Cardiac septum (tissue), 1 donor: ENCODE data around the gene KIAA0753. TPM values are rescaled to one million over a fixed set of nuclear protein-coding genes. Genes with fewer than 3 reads are reported as not detected.
A peak's percentile ranks its signal among the peaks of the same experiment; 100 is the strongest.

Experiments
- DNase-seq: peaks from one replicate; pipeline ENCODE4 v3.0.0-alpha.2; 2020; ENCODE audit warnings: low spot score
- intact Hi-C: fragments of 100-400 bp; cut with DNase I; formaldehyde crosslinking; loops from one replicate; pipeline ENCODE4 v1.14.0; 2022
- total RNA-seq: library from RNA; stranded (reverse); fragmentation: NEBNext Ultra II Directional; extraction: Animal tissue kit (Norgen Biotek cat#: 25700); gene quantifications from one replicate; pipeline ENCODE4 v1.2.1, GENCODE V29; 2021
- donor health status: DM: no; HTN: no; CAD: no.

KIAA0753 gene
- total RNA-seq, 1 donor from 2014 or later: 7.8 TPM

DNA sequence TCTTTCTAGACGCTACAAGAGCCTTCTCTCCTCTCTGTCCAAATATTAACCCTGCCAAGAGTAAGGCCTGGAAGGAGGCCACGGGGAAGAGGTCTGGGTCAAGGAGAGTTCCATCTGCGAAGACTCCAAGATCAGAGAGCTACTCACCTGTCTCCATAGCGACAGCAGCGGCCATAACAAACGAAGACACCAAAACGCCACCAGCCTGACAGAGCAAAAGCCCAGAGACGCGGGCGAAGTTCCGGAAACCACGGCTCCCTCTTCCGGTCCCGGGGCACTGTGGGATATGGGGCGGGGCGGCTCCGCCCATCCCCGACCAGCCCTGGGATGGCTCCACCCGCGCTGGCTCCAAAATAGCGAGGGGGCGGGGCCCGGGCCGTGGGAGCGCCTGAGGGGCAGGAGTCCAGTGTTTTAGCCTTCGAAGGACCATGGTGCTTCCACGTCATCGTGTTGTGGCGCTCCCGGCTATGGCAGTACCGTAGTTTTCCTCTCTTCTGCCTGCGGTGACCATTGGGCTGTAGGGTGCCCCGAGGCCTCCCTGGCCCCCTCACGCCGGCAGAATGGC, 10.9 kb upstream of the KIAA0753 start, which contains the start of the genes C17orf100 and MED31:
Gene C17orf100 (plus strand): TSS at position 409 of the 565 bp plus-strand sequence. CDS start 152 bp downstream, at position 561.
Gene MED31 (minus strand): TSS at position 252 of the 565 bp plus-strand sequence. CDS start 77 bp downstream, at position 175.
- intact Hi-C loops: loop anchor here (1.0 to 5.0 kb wide), 2 partner anchors 11 to 361 kb away; partner anchors contain the start of genes KIAA0753 and RNASEK
- peak; percentile 99 for DNase-seq

DNA sequence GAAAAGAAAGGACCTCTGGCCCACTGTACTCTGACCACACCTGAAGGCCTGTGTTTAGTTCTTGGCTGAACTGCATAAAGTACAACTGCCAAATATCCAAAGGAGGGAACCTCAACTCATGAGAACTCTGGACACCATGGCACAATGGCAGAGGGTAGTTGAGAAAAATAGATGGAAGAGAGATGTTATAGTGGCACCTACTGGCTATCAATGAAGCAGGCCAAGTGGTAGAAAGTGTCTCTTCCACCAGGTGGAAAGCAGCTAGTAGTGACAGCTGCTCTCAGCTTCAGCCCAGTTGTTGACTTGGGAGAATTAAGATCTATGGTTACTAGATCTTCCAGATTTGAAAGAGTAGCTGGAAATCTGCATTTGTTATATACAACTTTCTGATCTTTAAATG, 7.7 kb upstream of the KIAA0753 start:
- intact Hi-C loops: no loop called here
- no peak for DNase-seq

DNA sequence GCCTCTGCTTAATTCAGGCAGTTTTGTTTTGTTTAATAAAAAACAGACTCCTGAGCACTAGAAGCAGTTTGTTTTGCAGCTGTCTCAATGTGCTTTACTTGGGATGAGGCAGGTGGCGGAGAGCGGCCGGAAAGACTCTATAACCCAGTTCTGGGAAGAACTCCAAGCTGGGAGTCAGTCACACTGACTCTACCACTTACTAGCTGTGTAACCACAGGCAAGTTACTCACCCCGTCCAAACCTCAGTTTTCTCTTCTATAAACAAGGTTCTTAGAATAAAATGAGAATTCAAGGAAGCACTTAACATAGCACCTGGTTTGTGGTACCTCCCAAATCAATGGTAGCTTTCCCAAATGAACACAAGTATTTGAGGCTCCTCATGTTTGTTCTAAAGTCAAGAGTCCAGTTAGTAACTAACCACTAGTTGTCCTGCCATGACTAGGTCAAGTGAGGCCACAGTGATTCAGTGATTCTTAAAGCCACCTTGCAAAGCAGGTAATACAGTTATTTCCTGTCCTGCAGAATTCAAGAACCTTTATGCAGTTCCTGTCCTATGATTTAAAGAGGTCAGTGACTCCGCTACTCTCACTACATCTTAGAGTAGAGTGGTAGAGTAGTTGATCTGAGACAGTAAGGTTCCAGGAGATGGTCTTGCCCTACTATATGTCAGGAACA, 3.1 kb upstream of the KIAA0753 start:
- intact Hi-C loops: no loop called here
- no peak for DNase-seq

DNA sequence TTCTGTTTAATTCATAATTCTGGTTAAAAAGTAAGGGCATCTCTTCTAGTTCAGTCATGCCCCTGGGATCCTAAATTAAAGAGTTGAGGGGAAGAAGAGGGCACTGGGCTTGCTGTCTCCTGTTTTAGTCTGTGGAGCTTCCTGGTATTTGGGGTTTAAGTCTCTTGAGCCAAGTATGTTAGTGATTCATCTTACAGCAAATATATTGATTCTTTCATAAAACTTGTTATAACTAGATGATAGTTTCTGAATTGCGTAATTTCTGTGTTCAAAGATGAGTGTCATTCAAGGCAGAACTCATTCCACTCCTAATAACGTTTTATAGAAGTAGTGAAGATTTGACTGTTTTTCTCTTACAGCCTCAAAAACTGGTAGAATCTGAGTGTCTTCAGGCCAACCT, 2.1 kb upstream of the KIAA0753 start:
- no peak for DNase-seq
- intact Hi-C loops: no loop called here

DNA sequence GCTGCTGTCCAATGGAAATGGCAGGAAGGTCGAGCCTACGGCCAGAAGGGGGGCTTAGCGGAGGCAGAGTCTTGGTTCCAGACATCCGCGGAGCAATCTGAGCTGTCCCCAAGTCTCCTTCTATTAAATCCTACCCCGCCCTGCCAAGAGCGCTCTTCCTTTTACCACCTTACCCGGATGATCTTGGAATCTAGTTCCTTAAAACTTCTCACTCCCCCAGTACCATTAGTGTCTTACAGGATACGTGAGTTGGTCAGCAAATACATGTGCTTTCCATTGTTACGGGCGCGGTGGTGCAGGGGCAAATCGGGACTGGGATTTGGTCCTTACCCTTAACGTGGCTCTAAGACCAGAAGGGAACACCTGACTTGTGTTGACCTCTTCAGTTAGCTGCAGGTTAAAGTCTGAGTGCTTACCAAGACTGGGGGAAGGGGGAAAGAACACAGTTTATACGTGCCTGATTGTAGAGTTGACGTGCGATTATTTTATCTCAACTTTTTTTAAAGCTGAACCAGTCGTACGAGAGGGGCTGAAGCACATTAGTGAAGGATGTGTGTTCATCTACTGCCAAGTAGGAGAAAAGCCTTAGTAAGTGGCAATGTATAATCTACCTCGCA, 844 bp upstream of the KIAA0753 start:
- intact Hi-C loops: no loop called here
- DNase-seq: no peak

DNA sequence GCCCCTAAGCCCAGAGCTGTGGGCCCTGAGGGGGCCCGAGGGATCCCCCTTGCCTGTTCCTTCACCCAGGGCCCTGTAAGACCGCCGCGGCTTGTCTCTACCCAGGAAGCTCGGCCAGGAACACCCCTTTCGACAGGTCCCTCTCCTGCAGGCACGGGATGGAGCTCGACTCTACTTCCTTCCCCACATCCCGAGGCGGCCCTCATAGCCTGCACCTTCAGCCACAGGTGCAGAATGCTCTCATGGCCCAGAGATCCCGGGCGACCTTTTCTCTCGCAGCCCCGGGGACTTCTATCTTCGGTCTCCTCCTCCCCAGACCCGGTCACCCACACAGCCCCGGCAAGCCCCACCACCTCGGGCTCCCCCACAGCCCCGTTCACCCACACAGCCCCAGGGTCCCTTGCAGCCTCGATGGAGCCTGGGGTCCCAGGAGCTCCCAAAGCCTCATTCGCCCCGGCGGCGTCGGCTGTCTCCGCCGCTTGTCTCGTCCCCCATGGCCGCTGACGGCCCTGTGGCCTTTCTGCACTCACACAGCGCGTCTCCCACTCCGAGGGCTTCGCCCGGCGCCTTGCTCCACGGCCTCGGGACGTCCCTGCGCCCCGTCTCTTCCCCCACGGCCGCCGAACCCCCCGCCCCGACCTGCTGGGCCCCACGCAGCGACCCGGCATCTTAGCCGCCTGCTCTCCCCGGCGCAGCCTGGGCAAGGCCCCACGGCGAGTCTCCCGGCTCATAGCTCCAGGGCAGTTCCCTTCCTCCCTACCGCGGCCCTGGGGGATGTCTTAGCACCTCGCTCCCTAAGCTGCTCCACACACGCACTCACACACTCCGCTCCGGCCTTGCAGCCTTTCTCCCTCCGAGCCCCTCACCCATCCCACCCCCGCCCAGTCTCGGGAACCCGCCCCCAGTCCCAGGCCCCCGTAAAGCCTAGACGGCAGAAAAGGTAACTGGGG, 650 bp downstream of the KIAA0753 start:
- intact Hi-C loops: loop anchor here (1.0 kb wide), 1 partner anchor 11 kb away; the partner anchor contains the start of genes C17orf100 and MED31

DNA sequence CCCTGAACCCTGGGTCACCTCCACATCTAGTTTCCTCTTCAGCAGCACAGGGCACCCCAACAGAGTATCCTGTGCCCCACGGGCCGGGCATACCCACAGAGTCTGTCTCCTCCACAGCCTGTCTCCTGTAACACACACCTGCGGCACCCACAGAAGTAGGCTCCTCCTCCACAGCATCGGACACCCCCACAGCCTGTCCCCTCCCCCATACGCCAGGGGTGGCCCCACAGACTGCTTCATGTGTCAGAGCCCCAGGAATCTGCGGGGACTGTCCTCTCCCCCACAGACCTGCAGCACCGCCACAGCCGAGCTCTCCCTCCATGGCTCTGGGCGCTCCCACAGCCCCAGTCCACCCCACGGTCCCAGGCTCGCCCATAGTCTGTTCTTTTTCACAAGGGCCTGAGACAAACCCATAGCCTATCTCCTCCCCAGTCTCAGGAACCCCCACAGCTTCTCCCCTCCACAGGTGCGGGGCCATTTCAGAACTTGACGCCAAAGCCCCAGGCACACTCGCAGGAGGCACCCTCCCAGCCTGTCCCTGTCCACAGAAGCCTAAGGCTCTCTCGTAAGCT, 1.4 kb downstream of the KIAA0753 start:
- intact Hi-C loops: no loop called here
- no peak for DNase-seq

More for the DNA sequence above, 650 bp downstream of the KIAA0753 start:
- DNase-seq: no peak

DNA sequence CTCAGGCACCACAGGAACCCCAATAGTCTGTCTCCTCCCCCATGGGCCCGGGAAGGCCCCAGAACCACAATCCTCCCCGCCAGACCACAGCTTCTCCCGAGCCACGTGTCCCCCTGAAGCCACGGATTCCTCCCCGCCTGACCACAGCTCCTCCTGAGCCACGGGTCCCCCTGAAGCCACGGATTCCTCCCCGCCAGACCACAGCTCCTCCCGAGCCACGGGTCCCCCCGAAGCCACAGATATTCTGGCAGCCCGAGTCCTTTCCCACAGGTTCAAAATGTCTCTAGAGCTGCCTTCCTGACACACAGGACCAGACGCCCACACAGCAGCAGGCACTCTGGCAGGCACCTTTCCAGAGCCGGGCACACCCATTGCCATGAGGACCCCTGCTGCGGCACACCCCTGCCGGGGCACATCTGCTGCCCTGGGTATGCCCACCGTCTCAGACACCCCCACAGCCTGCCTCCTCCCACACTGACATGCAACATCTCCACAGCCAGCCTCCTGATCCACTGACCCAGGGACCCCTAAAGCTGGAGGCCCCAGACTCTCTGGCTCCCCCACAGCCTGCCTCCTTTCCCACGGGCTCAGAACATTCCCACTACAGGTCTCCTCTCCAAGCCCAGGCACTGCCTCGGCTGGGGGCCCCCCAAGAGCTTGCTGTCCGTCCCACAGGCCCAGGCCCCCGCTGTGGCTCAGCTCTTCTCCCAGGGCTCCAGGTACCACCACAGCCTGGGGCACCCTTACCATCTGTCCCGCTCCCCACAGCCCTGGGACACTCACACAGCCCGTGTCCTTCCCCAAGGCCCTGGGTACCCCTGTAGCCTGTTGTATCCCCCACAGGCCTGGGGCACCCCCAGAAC, 2.2 kb downstream of the KIAA0753 start:
- no peak for DNase-seq
- intact Hi-C loops: no loop called here

DNA sequence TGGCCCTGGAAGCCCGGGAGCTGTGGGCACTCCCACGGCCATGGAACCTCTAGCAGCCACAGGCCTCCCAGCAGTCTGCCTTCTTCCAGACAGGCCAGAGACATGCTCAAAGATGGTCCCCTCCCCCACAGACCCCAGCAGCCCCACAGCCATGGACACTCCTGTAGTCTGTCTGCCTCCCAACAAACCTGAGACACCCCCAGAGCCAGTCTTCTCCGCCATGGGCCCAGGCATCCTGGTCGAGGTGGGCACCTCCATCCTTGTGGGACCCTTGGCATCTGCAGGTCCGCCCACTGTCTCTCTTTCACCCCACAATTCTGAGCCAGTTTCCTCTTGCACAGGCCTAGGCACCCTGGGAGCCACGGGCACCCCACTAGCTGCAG, 3.1 kb downstream of the KIAA0753 start:
- intact Hi-C loops: no loop called here
- DNase-seq: no peak

DNA sequence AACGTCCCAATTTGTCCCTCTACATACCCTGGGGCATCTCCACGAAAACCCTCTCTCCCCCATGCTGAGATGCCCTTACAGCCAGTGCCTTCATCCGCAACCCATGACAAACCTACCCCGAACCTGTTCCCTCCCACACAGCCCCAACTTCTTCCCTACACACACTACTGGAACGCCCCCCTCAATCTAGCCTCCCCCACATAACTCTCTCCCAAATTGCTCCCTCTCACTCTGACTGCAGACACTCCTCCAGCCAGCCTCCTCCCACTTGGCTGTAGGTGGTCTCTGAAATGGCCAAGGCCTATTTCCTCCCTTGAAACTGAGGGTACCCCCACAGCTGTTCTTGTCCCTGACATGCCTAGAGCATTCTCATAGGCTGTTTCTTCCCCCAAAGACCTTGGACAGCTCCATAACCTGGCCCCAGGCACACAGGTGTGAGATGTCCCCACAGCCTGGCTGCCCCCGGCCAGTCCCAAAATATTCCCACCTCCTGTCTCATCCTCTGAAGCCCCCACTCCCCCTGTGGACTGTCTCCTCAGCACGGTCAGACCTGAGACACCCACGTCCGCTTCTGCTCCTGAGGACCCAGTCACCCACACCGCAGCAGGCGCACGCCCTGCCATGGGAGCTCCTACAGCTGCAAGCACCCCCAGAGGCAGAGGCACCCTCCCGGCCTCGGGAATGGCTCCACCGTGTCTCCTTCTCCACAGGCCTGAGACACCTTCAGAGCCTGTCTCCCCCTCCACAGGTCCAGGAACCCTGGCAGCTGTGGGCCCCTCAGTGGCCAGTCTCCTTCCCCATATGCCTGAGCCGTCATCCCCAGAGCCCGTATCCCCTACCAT, 3.7 kb downstream of the KIAA0753 start:
- intact Hi-C loops: no loop called here
- DNase-seq: no peak

DNA sequence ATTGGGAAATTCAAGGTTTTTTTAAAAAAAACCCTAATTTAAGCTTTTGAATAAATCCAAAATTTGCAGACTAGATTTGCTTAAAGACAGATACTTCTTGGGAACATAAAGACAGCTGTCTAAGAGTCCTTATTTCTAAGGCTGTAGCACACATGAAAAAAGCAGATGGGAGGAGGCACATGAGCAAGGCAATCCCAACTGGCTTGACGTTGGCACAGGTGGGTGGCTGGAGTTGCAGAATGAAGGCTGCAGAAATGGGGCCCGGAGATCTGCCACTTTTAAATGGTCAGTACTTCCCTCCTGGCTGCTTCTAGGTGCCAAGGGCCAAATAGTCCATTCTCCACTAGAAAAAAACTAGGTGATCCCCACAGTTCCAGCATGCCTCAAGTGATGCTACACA, 4.4 kb downstream of the KIAA0753 start:
- intact Hi-C loops: no loop called here
- no peak for DNase-seq

DNA sequence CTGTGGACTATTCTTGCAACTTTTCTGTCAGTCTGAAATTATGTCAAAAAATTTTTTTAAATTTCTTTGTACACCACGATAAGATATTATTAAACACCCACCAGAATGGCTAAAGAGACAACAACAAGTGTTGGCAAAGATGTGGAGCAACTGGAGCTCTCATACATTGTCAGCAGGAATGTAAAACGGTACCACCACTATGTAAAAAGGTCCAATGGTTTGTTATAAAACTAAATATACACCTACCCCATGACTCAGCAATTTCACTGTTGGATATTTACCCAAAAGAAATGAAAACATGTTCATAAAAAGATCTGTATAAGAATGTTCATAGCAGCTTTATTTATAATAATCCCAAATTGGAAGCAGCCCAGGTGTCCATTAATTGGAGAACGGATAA, 7.2 kb downstream of the KIAA0753 start:
- intact Hi-C loops: no loop called here
- no peak for DNase-seq

DNA sequence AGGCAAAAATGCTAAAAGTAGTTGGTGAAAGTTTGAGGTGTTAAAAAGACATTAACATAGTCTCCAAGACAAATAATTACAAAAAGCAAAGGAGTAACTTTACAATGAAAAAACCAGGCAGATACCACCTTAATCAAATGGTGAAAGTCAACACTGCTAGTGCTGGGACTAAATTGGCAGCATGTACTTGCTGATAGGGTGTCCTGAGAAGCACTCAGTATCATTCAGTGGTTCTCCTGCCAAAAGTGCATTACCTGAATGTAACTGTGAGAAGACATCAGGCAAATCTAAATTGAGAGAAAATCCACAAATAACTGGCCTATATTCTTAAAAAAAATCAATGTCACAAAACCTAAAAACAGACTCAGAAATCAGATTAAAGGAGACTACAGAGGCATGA, 8.0 kb downstream of the KIAA0753 start:
- no peak for DNase-seq
- intact Hi-C loops: no loop called here

DNA sequence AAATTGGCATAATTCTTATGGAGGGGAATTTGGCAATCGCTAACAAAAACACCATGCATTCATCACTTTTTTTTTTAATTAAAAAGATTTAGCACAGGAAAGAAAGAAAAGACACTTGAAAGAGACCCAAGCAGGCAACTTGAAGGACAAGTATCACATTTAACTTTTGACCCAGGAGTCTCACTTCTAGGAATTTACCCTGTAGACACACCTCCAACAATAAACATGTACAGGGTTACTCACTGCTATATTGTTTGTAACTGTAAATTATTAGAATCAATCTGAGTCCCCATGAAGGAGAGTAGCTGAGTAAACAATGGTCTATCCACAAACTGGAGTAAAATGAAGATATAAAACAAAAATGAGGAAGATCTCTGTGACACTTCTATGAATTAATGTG, 10.1 kb downstream of the KIAA0753 start:
- intact Hi-C loops: no loop called here
- no peak for DNase-seq

DNA sequence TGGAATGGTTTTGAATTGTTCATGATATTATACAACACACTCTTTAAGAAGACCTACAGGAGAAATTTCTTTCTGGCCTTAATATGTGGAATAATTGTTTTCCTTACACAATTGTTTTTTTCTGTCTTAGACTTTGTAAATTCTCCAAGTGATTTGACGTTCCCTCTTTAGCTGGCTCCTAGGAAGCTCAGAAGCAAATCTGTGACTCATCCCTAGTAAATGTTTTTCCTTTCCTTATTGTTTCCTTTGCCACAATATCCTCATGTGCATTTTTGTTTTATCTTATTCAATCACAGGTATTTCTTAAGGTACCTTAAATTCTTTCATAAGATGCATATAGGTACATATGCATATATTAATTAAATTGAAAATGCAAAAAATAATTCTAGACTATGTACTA, 13.5 kb downstream of the KIAA0753 start:
- intact Hi-C loops: no loop called here
- no peak for DNase-seq

DNA sequence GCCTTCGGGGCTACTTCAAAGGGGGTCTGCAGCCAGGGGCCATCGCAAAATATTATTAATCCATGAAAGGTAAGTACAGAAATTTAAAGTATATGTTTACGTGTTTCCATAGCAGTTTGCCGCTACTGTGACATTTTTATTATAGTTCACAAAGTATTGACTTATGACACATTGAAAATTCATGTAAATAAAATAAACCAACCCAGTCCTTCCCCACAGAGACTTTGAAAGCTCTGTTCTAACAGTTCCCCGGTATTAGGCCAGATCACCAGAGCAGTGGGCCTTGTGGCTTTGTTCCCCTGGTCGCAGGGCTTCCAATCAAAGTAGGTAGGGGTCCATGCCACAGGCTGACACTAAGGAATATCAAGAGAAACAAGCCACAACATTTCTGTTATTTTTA, 13.9 kb downstream of the KIAA0753 start:
- intact Hi-C loops: no loop called here
- no peak for DNase-seq

DNA sequence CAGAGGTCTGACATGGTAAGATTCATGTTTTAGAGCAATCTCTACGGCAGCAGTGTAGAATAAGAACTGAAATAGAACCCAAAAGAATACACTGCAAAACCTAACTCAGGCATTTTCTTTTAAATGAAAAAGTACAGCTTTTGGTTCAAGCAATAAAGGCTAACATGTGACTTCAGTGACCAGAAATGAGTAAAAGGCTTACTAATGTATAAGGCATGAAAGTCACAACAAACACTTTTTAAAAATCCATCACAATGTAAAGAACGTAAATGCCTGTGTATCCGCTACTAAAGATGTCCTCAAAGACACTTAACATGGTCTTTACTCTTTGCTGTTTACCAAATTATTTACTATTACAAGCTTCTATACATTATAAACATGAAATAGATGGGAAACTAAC, 16.6 kb downstream of the KIAA0753 start:
- intact Hi-C loops: no loop called here

DNA sequence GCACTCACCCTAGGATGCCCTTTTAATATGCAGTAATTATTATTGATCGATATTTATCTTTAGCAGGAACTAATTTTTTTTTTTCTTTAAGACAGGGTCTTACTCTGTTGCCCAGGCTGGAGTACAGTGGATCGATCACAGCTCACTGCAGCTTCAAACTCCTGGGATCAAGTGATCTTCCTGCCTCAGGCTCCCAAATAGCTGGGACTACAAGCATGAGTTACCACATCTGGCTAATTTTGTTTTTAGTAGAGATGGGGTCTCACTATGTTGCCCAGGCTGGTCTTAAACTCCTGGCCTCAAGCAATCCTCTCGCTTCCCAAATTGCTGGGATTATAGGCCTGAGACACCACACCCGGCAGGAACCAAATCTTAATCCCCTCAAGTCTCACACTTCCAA, 29.3 kb downstream of the KIAA0753 start:
- intact Hi-C loops: no loop called here
- DNase-seq: no peak

More for the DNA sequence above, 16.6 kb downstream of the KIAA0753 start:
- no peak for DNase-seq
